HG03097 (cell line): ENCODE data around the gene ARF1.
A peak's percentile ranks its signal among the peaks of the same experiment; 100 is the strongest.

ENCODE experiments used
- ATAC-seq: cut with Tn5 transposase; IDR thresholded peaks from one replicate; pipeline ENCODE4 v1.9.1; 2021; ENCODE audit not compliant: unreplicated experiment, low FRiP score

The ARF1 gene

DNA sequence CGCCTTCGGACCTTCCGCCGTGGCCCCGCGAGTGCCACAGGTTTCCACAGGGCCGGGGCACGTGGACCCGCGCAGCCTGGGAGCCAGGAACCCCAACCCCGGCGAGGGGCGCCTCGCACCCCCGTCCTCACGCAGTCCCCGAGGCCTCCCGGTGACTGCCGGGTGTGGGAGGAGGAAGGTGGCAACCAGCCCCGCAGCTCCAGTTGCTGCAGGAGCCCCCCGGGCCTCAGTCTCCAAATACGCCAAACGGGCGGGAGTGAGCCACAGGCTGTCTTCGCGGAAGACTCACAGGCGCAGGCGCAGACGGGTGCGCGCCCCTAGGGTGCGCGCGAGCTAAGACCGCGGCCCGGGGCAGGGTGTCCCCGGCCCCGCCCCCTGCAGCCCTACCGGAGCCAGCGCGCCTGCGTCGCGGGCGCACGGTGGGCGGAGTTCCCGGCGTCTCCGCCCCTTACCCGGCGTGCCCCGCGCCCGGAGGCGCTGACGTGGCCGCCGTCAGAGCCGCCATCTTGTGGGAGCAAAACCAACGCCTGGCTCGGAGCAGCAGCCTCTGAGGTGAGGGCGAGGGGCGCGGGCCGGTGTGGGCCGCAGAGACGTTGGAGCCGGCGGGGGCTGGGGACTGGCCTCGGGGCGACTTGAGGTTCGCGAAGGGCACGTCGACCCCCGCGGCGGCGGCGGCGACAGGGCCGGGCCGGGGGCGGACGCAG, at the start of gene ARF1:
Gene ARF1, plus strand, starts transcription at position 495 of the 704 bp plus-strand sequence. CDS start 14,407 bp downstream, outside the sequence.
- peak; percentile 78 for ATAC-seq

DNA sequence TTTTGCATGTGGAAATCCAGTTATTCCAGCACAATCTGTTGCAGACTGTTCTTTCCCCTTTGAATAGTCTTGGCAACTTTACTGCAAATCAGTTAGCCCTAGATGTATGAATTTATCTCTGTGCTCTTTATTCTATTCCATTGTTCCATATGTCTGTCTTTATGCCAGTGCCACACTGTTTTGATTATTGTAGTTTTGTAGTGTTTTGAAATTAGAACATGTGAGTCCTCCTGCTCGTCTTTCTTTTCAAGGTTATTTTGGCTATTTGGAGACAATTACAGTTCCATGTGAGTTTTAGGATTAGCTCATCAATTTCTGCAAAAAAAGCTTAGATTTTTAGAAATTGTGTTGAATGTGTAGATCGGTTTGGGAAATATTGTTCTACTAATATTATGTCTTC, 49.1 kb upstream of the ARF1 start:
- ATAC-seq = no peak

DNA sequence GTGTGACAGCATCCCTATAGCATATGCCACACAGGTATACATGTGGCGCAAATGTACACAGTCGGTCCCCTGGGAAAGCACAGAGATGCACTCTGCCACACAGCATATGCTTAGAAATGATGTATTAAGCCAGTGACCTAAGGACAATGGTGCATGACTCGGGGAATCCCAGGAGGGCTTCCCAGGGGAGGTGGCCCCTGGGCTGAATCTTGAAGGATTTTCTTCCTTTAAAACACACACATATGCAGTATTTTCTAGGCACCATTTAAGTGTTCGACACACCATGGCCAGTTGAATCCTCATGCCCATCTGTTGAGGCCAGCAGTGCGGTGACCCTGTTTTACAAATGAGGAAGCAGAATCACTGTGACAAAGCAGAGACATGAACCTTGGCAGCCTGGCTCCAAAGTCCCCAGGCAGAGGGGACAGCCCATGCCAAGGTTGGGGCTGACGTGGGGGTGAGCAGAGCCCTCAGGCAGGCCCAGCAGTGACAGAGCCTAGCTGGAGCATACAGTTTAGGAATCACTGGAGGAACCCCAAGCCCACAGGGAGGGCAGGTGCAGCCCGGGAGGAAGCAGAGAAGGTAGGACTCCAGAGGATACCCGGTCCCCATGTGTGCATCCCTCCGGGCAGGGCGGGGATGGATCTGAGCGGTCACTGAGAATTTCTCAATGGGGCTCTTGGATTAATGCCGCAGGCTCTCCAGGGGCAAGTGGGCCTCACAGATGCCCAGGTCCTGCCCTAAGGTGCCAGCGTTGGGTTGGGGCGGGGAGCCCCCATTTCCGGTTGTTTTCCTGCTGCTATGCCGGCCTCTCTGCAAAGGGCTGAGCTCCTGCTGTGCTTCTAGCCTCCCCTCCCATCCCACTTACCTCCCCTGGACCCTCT, 47.3 kb upstream of the ARF1 start:
- ATAC-seq = no peak

DNA sequence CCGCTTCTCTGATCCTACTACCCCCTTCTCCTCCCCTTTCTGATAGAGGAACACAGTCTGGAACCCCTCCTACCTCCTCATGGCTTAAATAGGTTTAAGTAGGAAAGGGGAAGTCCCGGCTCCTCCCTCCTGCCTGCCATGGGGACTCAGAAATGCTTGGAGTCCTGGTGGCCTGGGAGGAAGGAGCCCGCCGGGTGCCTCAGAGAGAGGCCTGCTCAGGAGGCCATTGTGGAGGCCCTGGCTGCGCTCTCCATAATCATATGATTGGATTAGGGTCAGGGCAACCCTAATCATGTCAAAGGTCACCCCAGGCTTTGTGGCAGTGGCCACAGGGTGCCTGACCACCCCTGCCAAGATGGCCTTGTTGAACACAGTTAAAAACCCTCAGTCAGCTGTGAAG, 46.7 kb upstream of the ARF1 start:
- no peak for ATAC-seq

DNA sequence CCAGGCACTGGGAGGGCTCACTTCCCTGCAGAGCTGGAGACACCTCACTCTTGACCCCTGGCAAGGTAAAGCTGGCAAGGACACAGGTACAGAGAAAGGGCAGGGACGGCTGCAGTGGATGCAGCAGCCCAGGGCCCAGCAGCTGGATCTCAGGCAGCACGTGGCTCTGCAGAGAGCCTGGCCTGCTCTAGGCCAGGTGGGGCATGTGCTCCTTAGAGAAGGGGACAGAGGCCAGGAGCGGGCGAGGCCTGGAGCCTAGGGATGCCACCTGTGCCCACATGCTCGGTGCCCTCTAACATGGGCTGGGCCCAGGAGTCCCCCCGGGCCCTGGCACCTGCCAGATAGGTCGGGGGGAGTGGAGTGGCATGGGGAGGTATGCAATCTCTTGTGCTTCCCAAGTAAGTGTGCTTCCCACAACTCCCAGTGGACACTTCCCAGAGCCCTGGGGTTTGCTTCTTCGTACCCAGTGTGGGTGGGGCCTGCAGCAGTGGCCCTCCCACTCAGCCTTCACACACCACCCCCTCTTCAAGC, 45.7 kb upstream of the ARF1 start:
- ATAC-seq = no peak

DNA sequence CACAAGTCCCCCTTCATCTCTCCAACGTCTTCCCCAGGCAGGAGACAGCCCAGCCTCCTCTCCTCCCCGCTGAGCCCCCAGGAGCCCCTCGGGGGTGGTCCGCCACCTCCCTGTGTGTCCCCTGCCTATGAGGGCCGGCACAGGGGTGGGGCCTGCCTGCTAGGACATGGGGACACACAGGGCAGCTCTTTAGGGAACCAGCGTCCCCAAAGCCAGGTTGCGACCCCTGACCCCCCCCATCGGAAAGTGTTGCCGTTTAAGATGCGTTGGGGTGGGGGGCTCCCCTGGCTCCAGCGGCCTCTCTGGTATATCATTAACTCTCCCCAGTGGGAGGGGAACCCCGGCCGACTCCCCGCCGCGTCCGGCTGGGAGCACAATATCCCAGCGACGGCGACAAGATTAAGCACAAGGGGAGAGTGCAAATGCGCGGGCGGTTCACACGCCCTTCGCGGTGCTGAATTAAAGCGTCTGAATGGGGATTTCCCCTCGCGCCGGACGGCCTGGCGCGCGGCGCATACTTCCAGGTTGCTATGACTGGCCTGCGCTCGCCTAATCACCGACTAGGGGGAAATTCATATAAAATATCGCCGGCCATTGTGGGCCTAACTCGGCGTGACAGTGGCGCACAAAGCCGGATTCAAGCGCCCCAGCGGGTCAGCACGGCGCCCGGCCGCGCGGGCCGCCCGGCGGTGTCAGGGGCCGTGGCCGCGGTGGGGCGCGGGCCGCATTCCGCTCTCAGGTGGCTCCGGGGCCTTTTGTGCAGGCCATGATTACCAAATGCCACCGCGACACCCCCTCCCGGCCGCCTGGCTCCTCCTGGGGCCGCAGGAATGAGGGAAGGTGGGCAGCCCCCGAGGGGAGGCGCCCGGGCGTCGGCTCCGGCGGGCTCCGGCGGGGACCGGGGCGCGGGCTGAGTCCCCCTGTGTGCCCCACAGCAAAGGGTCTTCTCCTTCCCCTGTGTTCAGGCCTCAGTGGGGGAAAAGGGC, 44.8 kb upstream of the ARF1 start:
- ATAC-seq = no peak

DNA sequence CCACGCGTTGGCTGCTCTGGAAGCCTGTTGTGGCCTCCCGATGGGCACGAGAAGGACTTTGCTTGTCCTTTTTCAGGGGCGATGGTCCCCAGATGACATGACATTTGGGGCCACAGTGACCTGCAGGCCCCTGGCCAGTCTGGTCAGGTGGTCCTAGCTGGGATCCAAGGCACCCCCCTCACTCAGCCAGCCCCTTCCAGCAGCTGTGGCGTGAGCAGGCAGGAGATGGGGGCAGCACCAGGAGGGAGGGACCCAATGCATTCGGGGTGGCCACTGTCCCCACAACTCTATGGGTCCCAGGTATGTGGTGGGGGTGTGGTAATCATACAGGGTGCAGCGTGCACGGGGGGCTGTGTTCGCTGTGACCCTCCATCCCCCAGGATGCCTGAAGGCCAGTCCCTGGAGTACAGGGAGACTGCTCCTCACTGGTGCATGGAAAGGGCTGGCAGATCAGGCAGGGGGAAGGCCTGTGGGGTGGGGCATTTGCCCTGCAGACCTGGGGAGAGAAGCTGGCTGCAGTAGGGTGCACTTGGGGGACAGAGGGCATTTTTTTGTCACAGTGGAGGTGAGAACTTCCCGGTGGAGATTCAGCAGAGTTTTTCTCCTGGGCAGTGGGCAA, 44.0 kb upstream of the ARF1 start:
- no peak for ATAC-seq

DNA sequence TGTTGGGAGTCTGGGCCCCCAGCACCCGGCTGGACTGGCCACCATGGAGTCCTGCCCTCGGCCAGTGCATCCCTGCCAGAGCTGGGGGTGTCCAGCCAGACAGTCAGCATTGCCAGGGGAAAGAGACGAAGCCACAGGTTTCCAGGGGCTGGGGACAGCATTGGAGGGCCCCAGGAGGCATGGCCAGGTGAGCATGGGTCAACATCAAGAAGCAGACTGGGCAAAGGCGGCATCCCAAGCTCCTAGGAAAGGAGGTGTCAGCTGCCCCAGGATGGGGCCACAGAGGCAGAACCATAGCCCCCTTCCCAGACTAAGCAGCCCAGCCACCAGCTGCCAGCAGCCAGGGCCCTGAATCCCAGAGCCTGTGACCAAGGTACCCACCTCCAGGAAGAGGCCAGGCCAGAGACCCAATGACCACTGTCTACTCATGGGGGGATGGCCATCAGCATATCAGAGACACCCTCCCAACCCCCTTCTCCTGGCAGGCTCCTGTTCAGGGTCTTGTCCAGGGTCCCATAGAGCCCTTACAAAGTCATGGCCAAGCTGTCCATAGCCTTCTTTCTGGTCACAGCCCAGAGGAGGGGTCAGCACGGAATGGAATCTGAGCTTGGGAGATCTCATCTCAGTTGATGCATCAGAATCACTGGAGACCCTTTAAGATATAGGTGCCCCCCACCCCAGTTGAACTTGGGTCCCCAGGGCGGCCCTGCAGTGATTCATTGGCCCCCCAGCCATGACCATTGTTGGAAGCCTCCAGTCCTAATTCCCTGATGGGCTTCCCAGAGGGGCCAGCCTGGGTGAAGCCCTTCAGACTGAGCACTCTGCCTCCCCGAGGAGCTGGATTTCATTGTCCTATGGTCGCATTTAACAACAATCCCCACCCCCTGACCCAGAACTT, 43.3 kb upstream of the ARF1 start:
- no peak for ATAC-seq

DNA sequence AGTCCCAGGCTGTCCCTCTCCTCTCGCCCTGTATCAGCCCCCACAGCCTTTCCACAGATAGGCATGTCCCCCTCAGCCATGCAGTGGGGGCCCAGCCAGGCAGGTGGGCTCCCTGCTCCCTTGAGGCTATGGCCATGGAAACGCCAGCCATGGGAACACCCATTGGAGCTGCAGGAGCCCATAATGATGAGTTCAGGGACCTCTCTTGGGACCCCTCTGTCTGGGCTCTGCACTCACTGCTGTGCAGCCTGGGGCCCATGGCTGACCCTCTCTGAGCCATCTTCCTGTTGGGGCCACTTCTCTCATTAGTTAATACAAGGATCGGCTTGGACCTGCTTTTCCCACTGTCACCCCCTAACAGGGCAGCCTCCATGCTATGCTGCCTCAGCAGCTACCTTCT, 42.5 kb upstream of the ARF1 start:
- no peak for ATAC-seq

DNA sequence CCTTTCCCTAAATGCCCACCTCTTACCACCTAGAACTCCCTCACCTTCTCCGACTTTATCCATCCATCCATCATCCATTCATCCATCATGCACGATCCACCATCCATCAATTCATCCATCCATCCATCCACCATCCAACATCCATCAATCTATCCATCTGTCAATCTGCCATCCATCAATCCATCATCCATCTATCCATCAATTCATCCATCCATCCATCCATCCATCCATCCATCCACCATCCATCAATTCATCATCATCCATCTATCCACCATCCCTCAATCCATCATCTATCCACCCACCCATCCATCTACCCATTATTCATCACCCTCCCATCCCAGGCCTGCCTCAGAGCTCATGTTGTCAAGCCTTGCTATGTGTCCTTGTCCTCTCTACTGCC, 41.2 kb upstream of the ARF1 start:
- no peak for ATAC-seq

DNA sequence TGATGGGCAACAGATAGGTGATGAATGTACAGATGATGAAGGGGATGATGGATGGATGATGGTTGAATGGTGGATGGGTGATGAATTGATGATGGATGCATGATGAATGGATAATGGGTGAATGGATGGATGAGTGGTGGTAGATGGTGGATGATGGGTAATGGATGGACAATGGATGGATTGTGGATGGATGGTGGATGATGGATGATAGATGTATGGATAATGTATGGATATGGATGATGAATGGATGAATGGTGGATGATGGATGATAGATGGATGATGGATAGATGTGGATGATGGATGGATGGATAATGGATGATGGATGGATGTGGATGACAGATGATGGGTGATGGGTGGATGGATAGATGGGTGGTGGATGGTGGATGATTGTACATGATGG, 40.0 kb upstream of the ARF1 start:
- ATAC-seq = no peak

DNA sequence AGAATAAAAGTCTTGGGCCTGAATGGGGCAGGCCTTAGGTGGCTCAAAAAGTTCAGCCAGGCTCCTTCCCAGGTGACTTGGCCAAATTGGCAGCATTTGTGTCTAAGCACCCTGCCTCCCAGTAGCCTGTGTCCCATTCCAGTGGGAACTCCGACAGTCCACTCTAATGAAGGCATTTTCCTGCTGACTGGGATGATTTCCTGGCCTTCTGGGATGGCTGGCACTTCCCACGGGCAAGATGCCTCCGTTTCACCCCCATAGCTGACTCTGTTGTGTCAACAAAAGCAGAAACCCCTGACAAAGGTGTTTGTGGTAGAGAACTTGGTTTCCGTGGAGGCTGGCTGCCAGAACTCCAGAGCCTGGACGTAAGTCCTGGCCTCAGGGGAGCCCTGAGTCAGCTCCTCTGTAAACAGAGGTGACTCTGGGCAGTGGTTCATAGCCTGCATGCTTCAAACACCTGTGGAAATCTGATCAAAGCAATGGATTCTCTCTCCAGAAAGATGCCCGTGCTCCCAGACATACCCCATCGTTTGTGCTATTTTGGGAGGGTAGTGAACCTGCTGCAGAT, 39.1 kb upstream of the ARF1 start:
- ATAC-seq = no peak

DNA sequence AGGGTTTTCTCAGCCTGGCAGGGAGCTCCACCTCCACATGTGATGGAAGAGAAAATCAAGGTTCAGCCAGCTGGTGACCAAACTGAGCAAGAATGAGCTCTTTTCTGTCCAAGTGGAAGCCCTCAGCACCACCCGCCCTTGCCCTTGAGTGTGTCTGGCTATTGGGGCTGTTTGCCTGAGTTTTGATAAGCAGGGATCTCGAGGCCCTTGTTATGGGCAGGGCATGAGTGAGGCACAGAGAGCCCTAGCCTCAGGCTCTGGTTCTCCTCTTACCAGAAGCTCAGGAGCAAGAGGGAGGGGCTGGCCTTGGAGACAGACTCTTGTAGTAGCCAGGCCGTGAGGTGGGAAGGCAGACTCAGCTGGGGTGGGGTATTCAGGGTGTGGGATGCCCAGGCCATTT, 37.5 kb upstream of the ARF1 start:
- ATAC-seq = no peak

DNA sequence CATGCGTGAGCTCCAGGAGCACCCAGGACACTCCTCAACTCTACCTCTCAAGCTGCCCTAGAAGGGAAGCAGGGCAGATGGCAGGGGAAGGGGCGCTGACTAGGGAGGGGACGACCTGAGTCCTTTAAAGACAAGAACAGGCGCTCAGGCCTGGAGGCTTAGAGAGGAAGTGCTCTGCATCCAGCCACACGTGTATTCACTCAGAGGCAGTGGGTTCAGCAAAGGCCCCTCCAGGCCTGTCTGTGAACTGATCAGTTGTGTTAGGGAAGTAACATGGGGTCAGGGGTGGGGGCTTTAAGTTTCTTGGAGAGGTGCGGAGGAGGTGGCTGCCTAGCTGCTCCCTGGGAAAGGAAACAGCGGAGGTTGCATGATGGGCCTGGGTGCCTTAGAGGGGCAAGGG, 37.1 kb upstream of the ARF1 start:
- no peak for ATAC-seq

DNA sequence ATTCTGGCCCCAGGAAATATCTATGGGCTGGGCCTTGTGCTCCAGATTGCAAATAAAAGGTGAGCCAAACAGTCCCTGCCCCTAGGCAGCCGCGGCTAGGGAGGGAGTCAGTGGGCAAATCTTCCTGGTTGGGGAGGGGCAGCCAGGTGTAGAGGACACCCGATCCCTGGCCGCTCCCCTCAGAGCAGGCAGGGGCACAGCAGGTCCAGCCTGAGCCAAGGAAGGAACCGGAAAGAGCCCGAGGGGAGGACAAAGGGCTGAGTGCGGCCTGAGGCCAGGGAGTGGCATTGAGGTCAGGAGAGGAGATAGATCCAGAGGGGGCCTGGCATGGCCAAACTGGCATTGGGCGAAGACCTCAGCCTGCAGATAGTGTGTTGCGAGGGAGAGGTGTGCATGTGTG, 36.6 kb upstream of the ARF1 start:
- ATAC-seq = no peak

DNA sequence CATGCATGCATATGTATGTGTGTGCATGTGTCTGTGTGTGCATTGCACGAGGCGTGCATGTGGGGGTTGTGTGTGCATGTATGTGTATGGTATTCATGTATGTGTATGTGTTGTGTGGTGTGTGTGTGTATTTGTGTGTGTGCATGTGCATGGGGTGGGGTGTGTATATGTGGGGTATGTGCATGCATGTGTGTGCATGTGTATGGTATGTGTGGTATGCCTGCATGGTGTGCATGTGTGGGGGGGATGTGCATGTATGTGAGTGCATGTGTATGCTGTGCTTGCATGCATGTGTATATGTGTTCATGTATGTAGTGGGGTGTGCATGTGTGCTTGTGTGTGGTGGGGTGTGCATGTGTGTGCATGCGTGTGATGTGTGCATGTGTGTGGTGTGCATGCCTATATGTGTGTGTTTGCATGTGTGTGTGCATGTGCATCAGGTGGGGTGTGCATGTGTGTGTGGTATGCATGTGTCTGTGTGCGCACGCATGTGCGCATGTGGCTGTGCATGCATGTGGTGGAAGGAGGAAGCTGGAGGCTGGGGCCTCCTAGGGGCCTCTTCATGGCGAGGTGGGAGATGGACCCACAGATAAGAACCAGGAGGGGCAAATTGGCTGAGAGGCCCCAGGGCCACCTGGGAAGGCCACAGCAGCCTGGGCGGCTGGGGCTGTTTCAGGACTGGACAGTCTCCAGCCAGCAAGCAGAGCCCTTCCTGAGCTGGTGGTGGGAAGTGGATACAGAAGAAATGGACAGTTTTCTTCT, 35.9 kb upstream of the ARF1 start:
- no peak for ATAC-seq

DNA sequence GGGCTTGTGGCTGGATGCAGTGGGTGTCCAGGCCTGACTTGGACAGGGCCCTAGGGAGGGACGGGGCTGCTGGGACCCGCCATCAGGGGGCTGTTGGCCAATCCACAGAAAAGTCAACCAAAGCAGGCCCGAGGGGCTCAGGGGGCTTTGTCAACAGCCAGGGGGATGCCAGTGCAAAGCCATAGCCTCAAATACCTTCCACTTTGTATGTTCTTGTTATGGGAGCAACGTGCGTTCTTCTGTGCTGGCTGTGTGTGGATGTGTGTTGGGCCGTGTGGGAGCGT, 35.4 kb upstream of the ARF1 start:
- ATAC-seq = no peak

DNA sequence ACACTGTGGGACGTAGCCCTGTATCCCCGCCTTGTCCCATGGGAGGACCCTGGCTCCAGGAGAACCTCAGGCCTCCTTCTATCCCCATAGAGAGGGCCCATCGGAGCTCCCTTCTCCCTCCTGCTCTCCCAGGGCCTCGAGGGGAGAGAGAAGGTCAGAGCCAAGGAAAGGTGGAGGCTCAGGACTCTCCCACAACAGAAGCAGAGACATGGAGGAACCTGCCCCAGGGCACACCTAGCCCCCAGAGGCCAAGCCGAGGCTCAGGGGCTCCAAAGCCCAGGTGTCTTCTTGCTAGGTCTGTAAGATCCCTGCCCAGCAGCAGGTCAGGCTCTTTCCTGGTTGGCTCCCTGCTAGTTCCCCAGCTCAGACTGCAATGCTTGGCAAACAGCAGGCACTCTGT, 34.4 kb upstream of the ARF1 start:
- no peak for ATAC-seq
